Transverse colon (tissue), 4 donors: Measurements from ENCODE around the gene DOCK3. TPM values are rescaled to one million over a fixed set of nuclear protein-coding genes. Genes with fewer than 3 reads are reported as not detected.
"Not testable (repeated sequence)": the region's sequence is repeated elsewhere in the genome, so short reads cannot be mapped to it uniquely, and the experiment has no call there.

Experiments
- DNase-seq: peaks from one replicate; pipeline ENCODE4 v3.0.0-alpha.2; 2019
- H3K27ac ChIP-seq, 4 donors: fragments of 200-600 bp; sonication (generic); 2 replicates each; pipeline ENCODE4 v1.5.1; 2016 to 2018; ENCODE audit warnings: inconsistent platforms in 4 of 4
- H3K27me3 ChIP-seq: fragments of 200-600 bp; sonication (generic); 2 replicates; pipeline ENCODE4 v1.5.1; 2017; ENCODE audit warnings: inconsistent platforms
- H3K36me3 ChIP-seq, 4 donors: fragments of 200-600 bp; sonication (generic); 2 replicates each; pipeline ENCODE4 v1.5.1; 2017 to 2019; ENCODE audit warnings: inconsistent platforms in 4 of 4
- H3K4me1 ChIP-seq, 4 donors: fragments of 200-600 bp; sonication (generic); 2 replicates each; pipeline ENCODE4 v1.5.1; 2017 to 2020; ENCODE audit warnings: inconsistent platforms in 4 of 4
- H3K4me3 ChIP-seq, 4 donors: fragments of 200-600 bp; sonication (generic); 1 replicate in 1 of 4; 2 replicates in 3 of 4; pipeline versions ENCODE4 v1.5.1 to v1.6.1; 2017 to 2019; ENCODE audit warnings: inconsistent platforms in 4 of 4
- H3K9me3 ChIP-seq, 2 donors: fragments of 200-600 bp; sonication (generic); 2 replicates each; pipeline ENCODE4 v1.5.1; 2017 to 2019; ENCODE audit warnings: inconsistent platforms in 2 of 2
- CTCF ChIP-seq, 5 experiments: fragments of 200-600 bp in 3 of 5; fragments of 450-650 bp in 2 of 5; sonication (generic) in 3 of 5; IDR thresholded peaks; 1 replicate in 2 of 5; 2 replicates in 3 of 5; pipeline ENCODE4 v1.5.1; 2016 to 2017; ENCODE audit warnings: antibody characterized with exemption in 5 of 5, inconsistent platforms in 3 of 5, mild to moderate bottlenecking in 2 of 5, moderate library complexity in 1 of 5
- EP300 ChIP-seq: sonication (generic); formaldehyde crosslinking; IDR thresholded peaks from one replicate; pipeline ENCODE4 v1.6.1; 2017; ENCODE audit warnings: antibody characterized with exemption, low read depth
- POLR2A ChIP-seq: fragments of 450-650 bp; IDR thresholded peaks from one replicate; pipeline ENCODE4 v1.6.1; 2016; ENCODE audit warnings: antibody characterized with exemption, mild to moderate bottlenecking, moderate library complexity
- POLR2AphosphoS5 ChIP-seq, 3 donors: sonication (generic); formaldehyde crosslinking; IDR thresholded peaks; one replicate each; pipeline ENCODE4 v1.6.1; 2016; ENCODE audit warnings: antibody characterized with exemption in 3 of 3
- WGBS, 2 donors: methylation state at CpG; one replicate each; pipeline ENCODE4 v1.1.5; 2018; ENCODE audit warnings: low coverage in 1 of 2; 5-methylcytosine and 5-hydroxymethylcytosine counted together
- in situ Hi-C, 4 donors: fragments of 200-750 bp; cut with MboI; loops; one replicate each; pipeline versions ENCODE4 v1.15.0 to v1.15.1; 2017; ENCODE audit warnings: low sequenced_read_pairs in 3 of 4, low pct_ligation_motif_present in 1 of 4, low pct_unique_long_range_greater_than_20kb in 1 of 4
- intact Hi-C: fragments of 100-400 bp; cut with DNase I; formaldehyde crosslinking; loops from one replicate; pipeline ENCODE4 v1.15.1; 2023; ENCODE audit warnings: low total_unique reads
- total RNA-seq, 4 donors: library from RNA; depleted of rRNA; stranded (reverse); fragments of >200 nt; gene quantifications; one replicate each; pipeline ENCODE4 v1.1.0, GENCODE V29; 2016

DOCK3 gene
- total RNA-seq, 4 donors from 2014 or later = 0.41 to 0.75 (median 0.62) TPM

- no peak for TF ChIP-seq POLR2AphosphoS5 (IDR thresholded peaks at IDR 0.05)
- TF ChIP-seq EP300 = no peak
- TF ChIP-seq POLR2A = no peak
- no peak for TF ChIP-seq CTCF (IDR thresholded peaks at IDR 0.05)
- Histone ChIP-seq H3K4me3 (no peak overlapping the region), H3K27me3 (no peaks in the 10 kb centered on the region), H3K9me3 (no peaks in the 10 kb centered on the region), H3K4me1 (no peaks in the 10 kb centered on the region), H3K27ac (no peak overlapping the region), H3K36me3 (no peaks in the 10 kb centered on the region)
- intact Hi-C loops = no loop called here
- no peak for DNase-seq
- in situ Hi-C loops = no loop called here
- 29 to 42% methylated on average over 3 of the region's 3 CpGs for WGBS, 2 donors
These were observed 216.1 kb downstream of the DOCK3 start for GRCh38 chr3:50890688-50891344.

- H3K27me3 ChIP-seq, DNase-seq, intact Hi-C loops, H3K36me3 ChIP-seq, H3K4me3 ChIP-seq, H3K27ac ChIP-seq, H3K4me1 ChIP-seq, in situ Hi-C loops, H3K9me3 ChIP-seq: not testable (repeated sequence)
- 0% methylated on average over 1 of the region's 1 CpG; no CpG with 5 or more reads in 1 of the 2 donors for whole genome bisulfite sequencing, 2 donors
These were observed 226.4 kb downstream of the DOCK3 start for GRCh38 chr3:50901097-50901496.

DNA sequence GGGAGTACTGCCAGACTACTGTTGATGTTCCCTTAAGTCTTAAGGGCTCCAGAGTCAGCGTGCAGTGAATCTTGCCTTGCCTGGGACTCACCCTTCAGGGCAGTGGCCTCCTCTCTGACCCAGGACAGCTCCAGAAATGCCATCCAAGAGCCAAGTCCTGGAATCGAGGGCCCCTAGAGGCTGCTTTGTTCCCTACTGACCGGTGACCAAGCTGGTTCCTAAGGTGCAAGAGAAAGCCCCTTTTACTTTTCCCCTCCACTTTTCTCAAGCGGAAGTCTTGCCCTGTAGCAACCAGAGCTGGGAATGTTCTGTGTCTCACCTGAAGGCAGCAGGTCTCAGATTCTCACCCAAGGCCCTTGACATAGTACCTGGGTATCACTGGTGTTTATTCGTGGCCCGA, 238.0 kb downstream of the DOCK3 start:
- Histone ChIP-seq H3K4me1 (no peaks in the 10 kb centered on the region), H3K9me3 (no peaks in the 10 kb centered on the region), H3K27ac (no peak overlapping the region), H3K4me3 (no peak overlapping the region), H3K27me3 (no peaks in the 10 kb centered on the region), H3K36me3 (no peaks in the 10 kb centered on the region)
- in situ Hi-C loops = no loop called here
- no peak for TF ChIP-seq POLR2A
- no peak for TF ChIP-seq CTCF (IDR thresholded peaks at IDR 0.05)
- TF ChIP-seq EP300 = no peak
- TF ChIP-seq POLR2AphosphoS5 (IDR thresholded peaks at IDR 0.05) = no peak
- 84 to 87% methylated on average over 3 to 6 of the region's 6 CpGs for WGBS, 2 donors
- no peak for DNase-seq
- intact Hi-C loops = no loop called here

GRCh38 chr3:50913260-50913659, 238.5 kb downstream of the DOCK3 start:
- WGBS, 2 donors = 27% methylated on average over 1 of the region's 1 CpG; no CpG with 5 or more reads in 1 of the 2 donors
- DNase-seq = no peak

GRCh38 chr3:50922071-50922470, 247.3 kb downstream of the DOCK3 start:
- H3K36me3 ChIP-seq, H3K27ac ChIP-seq, H3K9me3 ChIP-seq, in situ Hi-C loops, DNase-seq, H3K4me3 ChIP-seq, H3K4me1 ChIP-seq, H3K27me3 ChIP-seq, intact Hi-C loops: not testable (repeated sequence)
- WGBS, 2 donors = 92% methylated on average over 5 of the region's 5 CpGs; no CpG with 5 or more reads in 1 of the 2 donors

More at GRCh38 chr3:50913260-50913659, 238.5 kb downstream of the DOCK3 start:
- no peak overlapping the region for H3K27ac ChIP-seq
- H3K4me1 ChIP-seq = no peaks in the 10 kb centered on the region
- TF ChIP-seq EP300 (no peak), CTCF (IDR thresholded peaks at IDR 0.05) (no peak)
- no peaks in the 10 kb centered on the region for H3K36me3 ChIP-seq
- in situ Hi-C loops = no loop called here
- no peaks in the 10 kb centered on the region for H3K9me3 ChIP-seq
- intact Hi-C loops = no loop called here
- H3K4me3 ChIP-seq = no peak overlapping the region
- H3K27me3 ChIP-seq = no peaks in the 10 kb centered on the region
